Endodermal cell (in vitro differentiated cells): Measurements from ENCODE around the gene SNRNP27. TPM values are rescaled to one million over a fixed set of nuclear protein-coding genes. Genes with fewer than 3 reads are reported as not detected.

Source experiments
- DNase-seq: peaks from one replicate; pipeline ENCODE4 v3.0.0-alpha.2; 2017
- H3K27ac ChIP-seq: 2 replicates; pipeline ENCODE4 v1.5.1; 2013; ENCODE audit warnings: mild to moderate bottlenecking, low read depth, low read length, moderate library complexity
- H3K27me3 ChIP-seq: 2 replicates; pipeline ENCODE4 v1.6.1; 2013; ENCODE audit warnings: mild to moderate bottlenecking, low read length, moderate library complexity; ENCODE audit not compliant: insufficient read depth, control insufficient read depth, poor library complexity, severe bottlenecking
- H3K36me3 ChIP-seq: 2 replicates; pipeline ENCODE4 v1.7.0; 2013; ENCODE audit warnings: mild to moderate bottlenecking, low read length, moderate library complexity; ENCODE audit not compliant: control insufficient read depth, insufficient read depth
- H3K4me1 ChIP-seq: one replicate; pipeline ENCODE4 v1.7.0; 2013; ENCODE audit warnings: low read length; ENCODE audit not compliant: control insufficient read depth, insufficient read depth
- H3K4me3 ChIP-seq: 2 replicates; pipeline ENCODE4 v1.5.1; 2013; ENCODE audit warnings: mild to moderate bottlenecking, low read length, moderate library complexity
- H3K9ac ChIP-seq: 2 replicates; pipeline ENCODE4 v1.6.1; 2013; ENCODE audit warnings: mild to moderate bottlenecking, low read length, moderate library complexity; ENCODE audit not compliant: poor library complexity, severe bottlenecking; ENCODE audit errors: extremely low read depth
- H3K9me3 ChIP-seq: 2 replicates; pipeline ENCODE4 v1.6.1; 2013; ENCODE audit warnings: mild to moderate bottlenecking, low read length, moderate library complexity; ENCODE audit not compliant: control insufficient read depth
- H3K27ac Mint-ChIP-seq: 2 replicates; pipeline ENCODE4 v1.8.0; 2020; ENCODE audit warnings: mixed read lengths
- H3K27me3 Mint-ChIP-seq: 2 replicates; pipeline ENCODE4 v1.8.0; 2021; ENCODE audit warnings: mild to moderate bottlenecking, mixed read lengths; ENCODE audit not compliant: insufficient read depth
- H3K36me3 Mint-ChIP-seq: 2 replicates; pipeline ENCODE4 v1.8.0; 2020; ENCODE audit warnings: low read depth, mixed read lengths
- H3K4me1 Mint-ChIP-seq: 2 replicates; pipeline ENCODE4 v1.8.0; 2020; ENCODE audit warnings: mixed read lengths
- H3K4me3 Mint-ChIP-seq: 2 replicates; pipeline ENCODE4 v1.8.0; 2020; ENCODE audit warnings: mild to moderate bottlenecking, moderate library complexity, mixed read lengths
- H3K9me3 Mint-ChIP-seq: 2 replicates; pipeline ENCODE4 v1.8.0; 2020; ENCODE audit warnings: mild to moderate bottlenecking, mixed read lengths
- CTCF ChIP-seq: fragments of 200-600 bp; sonication (generic); conservative IDR thresholded peaks from 2 replicates; pipeline ENCODE4 v1.5.0; 2021; ENCODE audit warnings: antibody characterized with exemption, mild to moderate bottlenecking
- WGBS, 2 experiments: methylation state at CpG; one replicate each; pipeline versions ENCODE4 v1.1.5 to v1.1.7; 2013; ENCODE audit warnings: missing lambda C conversion rate in 2 of 2, mixed read lengths in 1 of 2; ENCODE audit not compliant: insufficient coverage in 1 of 2, insufficient read length in 1 of 2; 5-methylcytosine and 5-hydroxymethylcytosine counted together
- total RNA-seq, 2 donors: library from RNA; stranded (reverse); fragmentation: NEBNext Ultra II Directional in 1 of 2; extraction: Animal tissue kit (Norgen Biotek cat#: 25700) in 1 of 2; gene quantifications; 2 replicates in 1 of 2; 3 replicates in 1 of 2; pipeline ENCODE4 v1.2.1, GENCODE V29; 2021

The SNRNP27 gene
- total RNA-seq, 2 donors from 2014 or later: 56.2 to 64.9 TPM

GRCh38 chr2:69935011-69935410, 41.3 kb downstream of the SNRNP27 start:
- peaks cover 29% of the 10 kb centered on the region for H3K36me3 Mint-ChIP-seq
- no peaks in the 10 kb centered on the region for H3K9me3 Mint-ChIP-seq
- no peak overlapping the region for H3K9ac ChIP-seq
- no peak overlapping the region for H3K4me3 Mint-ChIP-seq
- H3K27ac ChIP-seq: no peak overlapping the region
- no peaks in the 10 kb centered on the region for H3K27me3 Mint-ChIP-seq
- H3K4me3 ChIP-seq: no peak overlapping the region
- peaks cover 23% of the 10 kb centered on the region for H3K4me1 Mint-ChIP-seq
- 95 to 96% methylated on average over 3 to 5 of the region's 5 CpGs for WGBS, 2 experiments
- TF ChIP-seq CTCF: no peak
- no peaks in the 10 kb centered on the region for H3K9me3 ChIP-seq
- H3K36me3 ChIP-seq: peaks cover 5% of the 10 kb centered on the region
- no peaks in the 10 kb centered on the region for H3K4me1 ChIP-seq
- no peaks in the 10 kb centered on the region for H3K27me3 ChIP-seq
- H3K27ac Mint-ChIP-seq: no peak overlapping the region
- DNase-seq: no peak

- Histone ChIP-seq H3K27ac (no peak overlapping the region), H3K9me3 (no peaks in the 10 kb centered on the region), H3K4me1 (no peaks in the 10 kb centered on the region), H3K4me3 (no peak overlapping the region), H3K27me3 (no peaks in the 10 kb centered on the region), H3K36me3 (peaks cover 5% of the 10 kb centered on the region), H3K9ac (no peak overlapping the region)
- Mint-ChIP-seq H3K4me3 (no peak overlapping the region), H3K27me3 (no peaks in the 10 kb centered on the region), H3K36me3 (peaks cover 29% of the 10 kb centered on the region), H3K9me3 (no peaks in the 10 kb centered on the region), H3K4me1 (peaks cover 18% of the 10 kb centered on the region), H3K27ac (no peak overlapping the region)
- 81% methylated on average over 6 to 11 of the region's 11 CpGs for WGBS, 2 experiments
- no peak for TF ChIP-seq CTCF
- DNase-seq: no peak
Observed at GRCh38 chr2:69936906-69937305, 43.1 kb downstream of the SNRNP27 start.

- no peaks in the 10 kb centered on the region for H3K4me1 ChIP-seq
- H3K36me3 Mint-ChIP-seq: peaks cover 29% of the 10 kb centered on the region
Observed at GRCh38 chr2:69937968-69938367, 44.2 kb downstream of the SNRNP27 start.

More at GRCh38 chr2:69937968-69938367, 44.2 kb downstream of the SNRNP27 start:
- Histone ChIP-seq H3K27me3 (no peaks in the 10 kb centered on the region), H3K9me3 (no peaks in the 10 kb centered on the region), H3K9ac (no peak overlapping the region), H3K4me3 (no peak overlapping the region), H3K36me3 (peaks cover 5% of the 10 kb centered on the region), H3K27ac (no peak overlapping the region)
- Mint-ChIP-seq H3K4me1 (peaks cover 16% of the 10 kb centered on the region), H3K4me3 (no peak overlapping the region), H3K27ac (peak overlapping the region; percentile 33), H3K27me3 (no peaks in the 10 kb centered on the region), H3K9me3 (no peaks in the 10 kb centered on the region)
- TF ChIP-seq CTCF: no peak
- WGBS, 2 experiments: 96% methylated on average over 13 to 14 of the region's 14 CpGs
- DNase-seq: no peak
